ENCODE data around the gene DLGAP5. TPM values are rescaled to one million over a fixed set of nuclear protein-coding genes. Genes with fewer than 3 reads are reported as not detected.
A peak's percentile ranks its signal among the peaks of the same experiment; 100 is the strongest.

DLGAP5 gene
- total and polyA plus RNA-seq, 7 donors = 0.03 to 0.29 (median 0.08) TPM; not detected in 3

DNA sequence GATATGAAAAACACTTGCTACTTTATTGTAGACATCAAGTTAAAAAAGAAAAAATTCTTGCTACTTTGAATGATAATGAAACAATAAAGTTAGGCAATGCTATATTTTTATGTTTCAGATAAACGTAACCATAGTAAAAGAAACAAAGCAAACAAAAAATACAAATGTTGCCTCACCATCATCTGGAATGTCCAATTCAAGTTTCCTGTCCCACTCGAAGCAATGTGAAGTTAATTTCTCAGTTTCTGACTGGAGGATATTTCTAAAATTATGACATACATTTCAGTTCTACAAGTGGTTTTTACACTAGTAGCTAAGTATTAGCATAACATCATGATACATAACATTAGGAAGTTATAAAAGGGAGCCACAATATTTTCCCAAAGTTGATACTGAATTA is 20.9 kb downstream of the DLGAP5 start:
- H3K4me3 ChIP-seq = no peak overlapping the region

DNA sequence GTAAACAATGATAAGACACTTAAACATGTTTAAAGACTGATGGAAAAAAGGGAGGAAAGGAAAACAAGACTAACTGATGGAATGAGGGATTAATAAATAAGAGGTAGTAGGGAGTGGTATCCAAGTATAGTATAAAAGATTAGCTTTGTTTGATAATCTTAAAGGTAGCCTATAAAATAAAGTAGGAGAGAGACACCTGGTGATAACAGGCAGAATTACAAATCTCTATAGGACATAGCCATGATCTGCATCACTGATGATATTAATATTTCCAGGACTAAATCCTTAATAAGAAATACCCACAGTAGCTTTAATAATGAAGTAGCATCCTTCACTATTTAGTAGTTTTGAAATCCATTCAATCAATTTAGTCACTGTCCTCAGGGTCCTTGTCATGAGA is 30.4 kb downstream of the DLGAP5 start:
- intact Hi-C loops (cut with DNase I) = no loop called here
- TF ChIP-seq, protein P1, sequence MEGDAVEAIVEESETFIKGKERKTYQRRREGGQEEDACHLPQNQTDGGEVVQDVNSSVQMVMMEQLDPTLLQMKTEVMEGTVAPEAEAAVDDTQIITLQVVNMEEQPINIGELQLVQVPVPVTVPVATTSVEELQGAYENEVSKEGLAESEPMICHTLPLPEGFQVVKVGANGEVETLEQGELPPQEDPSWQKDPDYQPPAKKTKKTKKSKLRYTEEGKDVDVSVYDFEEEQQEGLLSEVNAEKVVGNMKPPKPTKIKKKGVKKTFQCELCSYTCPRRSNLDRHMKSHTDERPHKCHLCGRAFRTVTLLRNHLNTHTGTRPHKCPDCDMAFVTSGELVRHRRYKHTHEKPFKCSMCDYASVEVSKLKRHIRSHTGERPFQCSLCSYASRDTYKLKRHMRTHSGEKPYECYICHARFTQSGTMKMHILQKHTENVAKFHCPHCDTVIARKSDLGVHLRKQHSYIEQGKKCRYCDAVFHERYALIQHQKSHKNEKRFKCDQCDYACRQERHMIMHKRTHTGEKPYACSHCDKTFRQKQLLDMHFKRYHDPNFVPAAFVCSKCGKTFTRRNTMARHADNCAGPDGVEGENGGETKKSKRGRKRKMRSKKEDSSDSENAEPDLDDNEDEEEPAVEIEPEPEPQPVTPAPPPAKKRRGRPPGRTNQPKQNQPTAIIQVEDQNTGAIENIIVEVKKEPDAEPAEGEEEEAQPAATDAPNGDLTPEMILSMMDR (IDR thresholded peaks at IDR 0.05) = peak; percentile 60
- Histone ChIP-seq H3K27me3 (ENCODE audit: insufficient read depth in 3 of 3, low read length in 2 of 3) (no peaks in the 10 kb centered on the region), H3K27ac (no peak overlapping the region), H3K4me1 (no peaks in the 10 kb centered on the region), H3K9me3 (no peaks in the 10 kb centered on the region), H3K36me3 (ENCODE audit: insufficient read depth in 1 of 2, low read depth in 1 of 2) (no peaks in the 10 kb centered on the region), H3K4me3 (no peak overlapping the region)
- DNase-seq (no peak), ATAC-seq (peak in 3 of 4 donors; percentile 51 to 69 (median 65))

More for the DNA sequence above, 20.9 kb downstream of the DLGAP5 start:
- Histone ChIP-seq H3K36me3 (ENCODE audit: insufficient read depth in 1 of 2, low read depth in 1 of 2) (no peaks in the 10 kb centered on the region), H3K27me3 (ENCODE audit: insufficient read depth in 3 of 3, low read length in 2 of 3) (no peaks in the 10 kb centered on the region), H3K9me3 (no peaks in the 10 kb centered on the region), H3K4me1 (no peaks in the 10 kb centered on the region), H3K27ac (no peak overlapping the region)
- intact Hi-C loops (cut with DNase I) = no loop called here
- no peak for DNase-seq
- TF ChIP-seq, protein P1 (IDR thresholded peaks at IDR 0.05) = no peak
- WGBS, 3 donors = 80 to 87% (median 85%) methylated on average over 2 of the region's 2 CpGs
- no peak for ATAC-seq

DNA sequence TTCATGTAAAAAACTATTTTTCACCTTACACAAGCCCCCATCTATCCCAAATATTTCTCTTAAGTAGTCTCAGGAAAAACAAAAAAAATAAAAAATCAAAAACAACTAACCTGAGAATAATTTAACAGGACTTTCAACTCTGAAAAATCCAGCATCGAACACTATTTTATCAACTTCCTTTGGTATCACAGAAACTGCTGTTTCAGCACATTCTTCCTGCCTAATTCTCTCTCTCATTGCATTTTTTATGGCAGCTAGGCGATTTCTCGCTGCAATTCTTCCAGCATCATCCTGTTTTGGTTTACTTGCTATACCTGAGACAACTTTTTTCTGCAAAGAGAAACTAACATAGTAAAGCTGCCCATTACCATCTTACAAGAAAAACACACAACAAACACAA is 33.0 kb downstream of the DLGAP5 start:
- intact Hi-C loops (cut with DNase I) = loop anchor here (2.0 to 5.0 kb wide), 2 partner anchors 61 to 70 kb away; no protein-coding TSS in a partner anchor
- H3K4me1 ChIP-seq = no peaks in the 10 kb centered on the region

DNA sequence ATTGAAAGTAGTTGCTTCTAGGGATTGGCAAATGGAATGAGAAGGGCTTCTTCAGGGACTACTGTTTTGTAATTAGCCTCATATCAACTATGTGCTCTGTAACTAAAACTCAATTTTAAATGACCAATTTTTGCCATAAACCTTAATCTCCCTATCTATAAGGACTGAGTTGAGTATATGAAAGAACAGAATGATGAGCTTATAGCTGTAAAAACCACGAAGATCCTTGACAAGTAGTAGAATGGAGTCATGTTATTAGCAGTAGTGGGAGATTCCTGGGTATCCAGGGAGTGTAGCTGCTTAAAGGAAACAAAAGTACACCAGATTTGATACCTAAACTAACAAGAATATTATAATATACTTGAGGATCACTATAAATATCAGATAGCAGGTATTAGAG is 34.3 kb downstream of the DLGAP5 start:
- Histone ChIP-seq H3K27ac (no peak overlapping the region), H3K36me3 (ENCODE audit: insufficient read depth in 1 of 2, low read depth in 1 of 2) (no peaks in the 10 kb centered on the region), H3K4me1 (no peaks in the 10 kb centered on the region), H3K4me3 (no peak overlapping the region), H3K9me3 (no peaks in the 10 kb centered on the region), H3K27me3 (ENCODE audit: insufficient read depth in 3 of 3, low read length in 2 of 3) (no peaks in the 10 kb centered on the region)
- intact Hi-C loops (cut with DNase I) = loop anchor here in 1 of 2 donors (5.0 kb wide), 1 partner anchor 60 kb away; no protein-coding TSS in a partner anchor
- 88 to 94% (median 94%) methylated on average over 1 of the region's 1 CpG for WGBS, 3 donors
- DNase-seq = no peak
- TF ChIP-seq, protein P1 (IDR thresholded peaks at IDR 0.05) = no peak
- no peak for ATAC-seq

More for the DNA sequence above, 33.0 kb downstream of the DLGAP5 start:
- no peak overlapping the region for H3K4me3 ChIP-seq
- H3K27ac ChIP-seq = no peak overlapping the region
- DNase-seq (no peak), ATAC-seq (no peak)
- TF ChIP-seq, protein P1 (IDR thresholded peaks at IDR 0.05) = no peak
- no peaks in the 10 kb centered on the region for H3K9me3 ChIP-seq
- 61 to 74% (median 70%) methylated on average over 3 of the region's 3 CpGs for WGBS, 3 donors
- H3K36me3 ChIP-seq (ENCODE audit: insufficient read depth in 1 of 2, low read depth in 1 of 2) = no peaks in the 10 kb centered on the region
- H3K27me3 ChIP-seq (ENCODE audit: insufficient read depth in 3 of 3, low read length in 2 of 3) = no peaks in the 10 kb centered on the region

DNA sequence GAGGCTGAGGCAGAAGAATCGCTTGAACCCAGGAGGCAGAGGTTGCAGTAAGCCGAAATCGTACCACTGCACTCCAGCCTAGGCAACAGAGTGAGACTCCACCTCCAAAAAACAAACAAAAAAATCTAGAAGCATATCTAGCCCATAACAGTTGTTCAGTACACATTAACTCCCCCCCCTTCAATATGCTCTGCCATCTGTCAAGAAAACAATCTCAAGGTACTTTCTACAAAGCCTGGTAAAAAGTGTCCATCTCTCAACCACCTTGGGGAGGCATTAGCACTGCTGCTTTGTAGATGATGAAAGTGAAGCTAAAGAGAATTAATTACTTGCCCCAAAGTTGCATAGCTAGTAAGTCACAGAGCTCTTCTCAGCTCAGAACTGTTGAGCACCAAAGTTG is 37.4 kb downstream of the DLGAP5 start:
- H3K27me3 ChIP-seq (ENCODE audit: insufficient read depth in 3 of 3, low read length in 2 of 3) = no peaks in the 10 kb centered on the region
- ATAC-seq (no peak), DNase-seq (no peak)
- WGBS, 3 donors = 94 to 100% (median 98%) methylated on average over 3 of the region's 3 CpGs
- H3K36me3 ChIP-seq (ENCODE audit: insufficient read depth in 1 of 2, low read depth in 1 of 2) = no peaks in the 10 kb centered on the region
- H3K9me3 ChIP-seq = no peaks in the 10 kb centered on the region
- H3K27ac ChIP-seq = no peak overlapping the region
- H3K4me3 ChIP-seq = no peak overlapping the region
- intact Hi-C loops (cut with DNase I) = no loop called here
- TF ChIP-seq, protein P1 (IDR thresholded peaks at IDR 0.05) = no peak
- H3K4me1 ChIP-seq = no peaks in the 10 kb centered on the region

All from psoas muscle (tissue), 8 donors.